GM10248 (cell line): ENCODE measurements around the gene TAMALIN.

ENCODE experiments used
- CTCF ChIA-PET: fragments of 300-600 bp; sonication (Branson Sonifier 250); formaldehyde crosslinking; extraction: SDS; loops from one replicate; lab custom pipeline; 2021; ENCODE audit warnings: antibody characterized with exemption; lab: Yijun Ruan, JAX
- POLR2A ChIA-PET: fragments of 350-650 bp; sonication (Branson Sonifier 250); formaldehyde crosslinking; extraction: SDS; loops from one replicate; lab custom pipeline; 2020; ENCODE audit warnings: antibody characterized with exemption; lab: Yijun Ruan, JAX
- DNase-seq: peaks from one replicate; pipeline ENCODE4 v3.0.0; 2012; ENCODE audit errors: extremely low spot score
- TF ChIP-seq, protein P1 (sequence below): IDR thresholded peaks from 2 replicates; pipeline ENCODE4 v1.5.1; 2012; ENCODE audit warnings: mild to moderate bottlenecking, low read depth; ENCODE audit errors: extremely low read depth, missing control alignments, control extremely low read depth

Gene TAMALIN

DNA sequence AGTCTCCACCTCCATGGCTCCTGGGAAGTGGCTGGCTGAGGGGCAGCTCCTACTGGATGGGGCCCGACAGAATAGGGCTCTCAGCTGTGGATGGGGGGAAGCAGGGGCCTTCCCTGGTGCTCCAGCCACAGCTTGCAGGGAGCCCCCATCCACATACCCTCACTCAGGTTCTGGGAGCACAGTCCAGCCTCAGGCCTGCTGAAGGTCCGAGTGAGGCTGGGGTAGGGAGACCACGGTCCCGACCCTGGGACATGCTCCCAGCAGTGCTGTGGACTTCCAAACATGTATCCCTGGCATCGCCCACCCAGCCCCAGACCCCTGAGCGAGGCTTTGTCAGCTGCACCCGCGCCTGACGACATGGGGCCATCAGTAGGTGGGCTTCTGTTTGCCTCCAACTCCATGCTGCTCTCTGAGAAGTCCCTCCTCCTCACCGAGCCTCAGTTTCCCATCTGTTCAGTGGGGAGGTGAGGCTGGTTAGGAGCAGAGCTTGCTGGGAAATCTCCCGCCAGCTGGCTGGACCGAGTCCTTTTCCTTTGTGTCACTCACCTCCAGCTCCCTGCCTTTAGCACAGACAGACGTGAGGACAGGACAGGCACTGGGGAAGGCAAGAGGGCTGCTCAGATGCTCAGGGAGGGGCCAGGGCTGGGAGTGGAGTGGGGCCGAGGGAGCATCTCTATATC, 53.9 kb downstream of the TAMALIN start:
- ChIA-PET CTCF (interaction anchor here (1.2 to 42.5 kb wide), 5 partner anchors 8 to 57 kb away, joined by 4 to 1220 read pairs (median 9); partner anchors contain the start of genes ATG101 and NR4A1), POLR2A (interaction anchor here (2.5 kb wide), 1 partner anchor 10 kb away, joined by 7 read pairs; the partner anchor contains the start of gene NR4A1)
- TF ChIP-seq, protein P1, sequence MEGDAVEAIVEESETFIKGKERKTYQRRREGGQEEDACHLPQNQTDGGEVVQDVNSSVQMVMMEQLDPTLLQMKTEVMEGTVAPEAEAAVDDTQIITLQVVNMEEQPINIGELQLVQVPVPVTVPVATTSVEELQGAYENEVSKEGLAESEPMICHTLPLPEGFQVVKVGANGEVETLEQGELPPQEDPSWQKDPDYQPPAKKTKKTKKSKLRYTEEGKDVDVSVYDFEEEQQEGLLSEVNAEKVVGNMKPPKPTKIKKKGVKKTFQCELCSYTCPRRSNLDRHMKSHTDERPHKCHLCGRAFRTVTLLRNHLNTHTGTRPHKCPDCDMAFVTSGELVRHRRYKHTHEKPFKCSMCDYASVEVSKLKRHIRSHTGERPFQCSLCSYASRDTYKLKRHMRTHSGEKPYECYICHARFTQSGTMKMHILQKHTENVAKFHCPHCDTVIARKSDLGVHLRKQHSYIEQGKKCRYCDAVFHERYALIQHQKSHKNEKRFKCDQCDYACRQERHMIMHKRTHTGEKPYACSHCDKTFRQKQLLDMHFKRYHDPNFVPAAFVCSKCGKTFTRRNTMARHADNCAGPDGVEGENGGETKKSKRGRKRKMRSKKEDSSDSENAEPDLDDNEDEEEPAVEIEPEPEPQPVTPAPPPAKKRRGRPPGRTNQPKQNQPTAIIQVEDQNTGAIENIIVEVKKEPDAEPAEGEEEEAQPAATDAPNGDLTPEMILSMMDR, result no peak
- no peak for DNase-seq

DNA sequence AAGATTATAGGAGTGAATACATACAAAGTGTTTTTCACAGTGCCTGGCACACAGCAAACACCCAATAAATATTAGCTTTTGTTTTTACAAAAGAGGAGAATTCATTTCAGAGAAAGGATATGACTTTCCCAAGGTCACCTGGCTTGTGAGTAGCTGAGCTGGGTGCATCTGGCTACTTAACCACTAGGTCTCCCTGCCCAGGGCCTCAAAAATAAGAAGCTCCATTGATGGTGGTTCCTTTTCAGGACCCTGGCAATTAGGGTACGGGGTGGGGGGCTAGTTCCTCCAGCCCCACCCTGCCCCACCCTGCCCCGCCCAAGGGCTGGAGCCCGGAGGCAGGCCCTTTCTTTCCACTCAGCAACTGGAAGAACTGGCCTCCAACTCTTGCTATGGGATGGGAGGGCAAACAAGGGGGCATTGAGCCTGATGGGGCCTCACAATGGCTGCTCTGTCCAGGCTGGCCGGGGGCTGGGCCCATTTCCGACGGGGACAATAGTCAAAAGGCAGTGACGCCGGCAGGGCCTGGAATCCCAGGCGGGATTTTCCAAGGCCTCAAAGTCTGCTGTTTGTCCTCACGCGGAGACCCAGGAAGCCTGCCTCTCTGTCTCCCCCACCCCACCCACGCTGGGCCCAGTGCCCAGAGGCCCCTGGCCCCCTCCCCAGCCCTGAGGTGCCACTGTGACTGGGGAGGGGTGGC, 54.9 kb downstream of the TAMALIN start:
- POLR2A ChIA-PET, result interaction anchor here (1.1 to 2.5 kb wide), 2 partner anchors 11 to 29 kb away, joined by 3 to 7 read pairs; partner anchors contain the start of gene NR4A1
- DNase-seq, result no peak
- CTCF ChIA-PET, result interaction anchor here (1.0 to 42.5 kb wide), 4 partner anchors 10 to 29 kb away, joined by 3 to 1220 read pairs (median 18); partner anchors contain the start of genes ATG101 and NR4A1
- TF ChIP-seq, protein P1, result no peak

DNA sequence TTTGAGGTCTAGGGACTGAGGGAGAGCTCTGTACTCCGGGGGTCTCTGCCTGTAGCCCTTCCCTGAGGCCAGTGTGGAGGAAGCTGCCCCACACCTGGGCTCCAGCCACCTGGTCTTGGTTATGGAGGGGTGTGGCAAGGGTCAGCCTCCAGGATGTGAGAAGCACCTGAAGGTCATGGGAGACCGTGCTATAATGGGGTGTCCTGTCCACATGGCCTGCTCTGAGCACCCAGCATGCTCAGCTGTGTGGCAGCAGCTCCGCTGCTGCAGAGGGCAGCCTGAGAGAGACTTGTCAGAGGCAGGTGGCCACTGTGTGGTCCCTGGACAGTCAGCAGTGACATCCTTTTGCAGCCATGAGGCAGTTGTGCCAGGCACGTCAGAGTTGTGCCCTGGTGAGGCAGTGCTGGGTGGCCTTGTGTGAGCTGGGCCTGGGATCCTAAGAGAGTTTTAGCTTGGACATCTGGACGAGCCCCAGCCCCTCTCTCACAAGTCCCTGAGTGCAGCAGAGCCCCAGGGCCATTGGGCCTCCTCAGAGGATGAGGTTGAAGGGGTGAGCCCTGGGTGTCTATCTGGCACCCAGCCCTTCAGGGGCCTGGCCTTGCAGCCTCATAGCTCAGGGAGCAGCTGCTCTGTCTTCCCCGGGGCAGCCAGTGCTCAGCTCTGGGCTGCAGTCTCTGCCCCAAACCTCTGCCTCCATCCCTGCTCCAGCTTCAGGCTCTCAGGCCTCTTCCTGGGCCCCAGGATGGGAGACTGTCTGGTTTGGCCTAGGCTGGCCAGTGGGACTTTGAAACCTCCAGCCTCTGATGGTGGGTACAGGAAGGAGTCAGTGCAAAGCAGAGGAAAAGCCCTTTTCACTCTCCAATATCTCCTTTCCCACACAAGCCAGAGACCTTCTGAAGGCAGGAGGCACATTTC, 55.7 kb downstream of the TAMALIN start:
- ChIA-PET POLR2A (interaction anchor here (1.1 to 1.3 kb wide), 2 partner anchors 11 to 30 kb away, joined by 3 to 4 read pairs; partner anchors contain the start of gene NR4A1), CTCF (interaction anchor here (0.8 to 42.5 kb wide), 6 partner anchors 9 to 30 kb away, joined by 3 to 1220 read pairs (median 6); partner anchors contain the start of genes ATG101 and NR4A1)
- TF ChIP-seq, protein P1, result no peak
- no peak for DNase-seq

DNA sequence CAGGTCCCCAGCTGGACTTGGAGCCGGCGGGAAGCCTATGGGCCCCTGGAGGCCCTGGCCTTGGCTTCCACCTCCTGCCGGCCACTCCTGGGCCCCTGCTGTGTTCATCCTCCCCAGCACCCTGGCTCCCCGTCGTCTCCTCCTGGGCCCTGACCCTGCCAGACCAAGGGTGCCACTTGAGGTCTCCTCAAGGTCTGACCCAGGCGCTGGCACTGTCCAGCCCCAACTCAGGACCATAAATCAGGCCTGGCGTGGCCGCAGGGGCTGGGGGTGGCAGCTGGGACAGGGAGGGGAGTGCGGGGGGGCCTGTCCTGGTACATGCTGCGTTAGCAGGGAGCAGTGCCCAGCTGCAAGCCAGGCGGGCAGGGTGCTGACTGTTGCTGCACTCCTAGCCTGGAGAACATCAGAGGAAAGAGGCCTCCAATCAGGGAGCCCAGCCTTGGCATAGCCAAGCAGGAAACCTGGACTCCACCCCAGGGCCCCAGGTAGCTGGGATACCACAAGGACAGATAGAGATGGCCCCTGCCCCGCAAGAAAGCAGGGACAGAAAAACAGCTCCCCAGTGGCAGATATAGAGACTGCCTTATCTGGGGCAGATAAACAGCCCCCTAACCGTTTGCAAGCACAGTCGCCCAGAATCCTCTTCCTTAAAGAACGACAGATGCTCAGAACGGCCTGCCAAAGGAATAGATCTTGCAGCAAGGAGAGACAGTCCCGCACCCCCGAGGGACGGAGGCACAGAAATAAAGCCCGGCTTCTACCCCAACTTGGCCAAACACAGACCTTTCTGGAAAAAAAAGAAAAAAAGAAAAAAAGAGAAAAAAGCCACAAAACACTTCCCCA, 56.6 kb downstream of the TAMALIN start:
- TF ChIP-seq, protein P1, result no peak
- ChIA-PET POLR2A (interaction anchor here (1.1 to 1.3 kb wide), 2 partner anchors 12 to 30 kb away, joined by 3 to 4 read pairs; partner anchors contain the start of gene NR4A1), CTCF (interaction anchor here (0.8 to 42.5 kb wide), 6 partner anchors 8 to 31 kb away, joined by 3 to 1220 read pairs (median 4); partner anchors contain the start of gene ATG101)
- no peak for DNase-seq

DNA sequence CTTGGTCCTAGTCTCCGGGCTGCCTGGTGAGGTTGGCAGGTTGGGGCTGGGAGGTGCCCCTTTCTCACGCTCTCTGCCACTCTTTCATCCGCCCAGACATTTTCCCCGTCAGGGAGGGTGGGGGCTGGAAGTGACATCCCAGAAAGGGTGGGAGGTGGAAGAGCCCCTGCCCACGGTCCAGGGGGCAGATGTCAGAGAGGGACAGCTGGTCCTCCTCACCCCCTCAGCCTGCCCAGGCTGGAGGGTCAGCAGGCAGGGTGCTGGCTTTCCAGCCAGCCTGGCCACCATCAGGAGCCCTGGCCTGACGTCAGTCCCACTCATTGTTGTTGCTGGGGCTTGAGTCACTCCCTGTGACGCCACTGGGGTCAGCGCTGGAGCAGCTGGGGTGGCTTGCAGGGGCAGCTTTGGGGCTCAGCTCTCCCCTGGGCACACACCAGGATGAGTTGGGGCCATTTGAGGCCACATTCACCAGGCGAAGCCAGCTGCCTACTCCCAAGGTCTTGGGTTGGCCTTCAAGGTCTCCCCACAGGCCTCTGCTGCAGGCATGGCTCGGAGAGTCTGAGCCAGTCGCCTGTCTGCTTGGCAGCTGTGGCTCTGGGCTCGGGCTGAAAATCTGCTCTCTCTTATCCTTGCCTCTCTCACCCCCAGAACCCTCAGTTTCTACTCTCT, 57.4 kb downstream of the TAMALIN start:
- no peak for DNase-seq
- CTCF ChIA-PET, result interaction anchor here (1.1 to 42.5 kb wide), 5 partner anchors 9 to 31 kb away, joined by 3 to 1220 read pairs (median 4); no protein-coding TSS in a partner anchor

More for the DNA sequence above, 57.4 kb downstream of the TAMALIN start:
- POLR2A ChIA-PET, result no interaction called here
- TF ChIP-seq, protein P1, result no peak
